H1 (cell line): Measurements from ENCODE around the gene SAA2. TPM values are rescaled to one million over a fixed set of nuclear protein-coding genes. Genes with fewer than 3 reads are reported as not detected.

Experiments
- CTCF ChIA-PET: fragments of 300-600 bp; sonication (Branson Sonifier 250); formaldehyde crosslinking; loops from one replicate; lab custom pipeline; 2021; ENCODE audit not compliant: partially characterized antibody; lab: Charles Lee
- POLR2A ChIA-PET: fragments of 300-600 bp; sonication (Branson Sonifier 250); formaldehyde crosslinking; loops from one replicate; lab custom pipeline; 2021; ENCODE audit warnings: inconsistent platforms; ENCODE audit not compliant: partially characterized antibody; lab: Charles Lee
- DNase-seq, 2 experiments: peaks; one replicate each; pipeline versions ENCODE4 v3.0.0 to v3.0.0-alpha.2; 2010 to 2022; ENCODE audit warnings: low spot score in 2 of 2, low read depth in 1 of 2, mixed read lengths in 1 of 2
- FAIRE-seq: peaks from 2 replicates; lab custom pipeline; 2011; peaks lifted over from hg19 to GRCh38; lab: Jason Lieb, UNC
- H2AFZ ChIP-seq: 2 replicates; pipeline ENCODE4 v1.8.1; 2012; ENCODE audit warnings: low read length, inconsistent platforms
- H2AK5ac ChIP-seq: 2 replicates; pipeline ENCODE4 v1.6.1; 2013; ENCODE audit warnings: low read depth, low read length
- H2BK120ac ChIP-seq: replicated peaks from 2 replicates; pipeline ENCODE3; 2013; ENCODE audit warnings: low read depth, low read length, inconsistent platforms
- H2BK12ac ChIP-seq: 2 replicates; pipeline ENCODE4 v1.6.1; 2013; ENCODE audit warnings: low read depth, low read length
- H2BK15ac ChIP-seq: 2 replicates; pipeline ENCODE4 v1.6.1; 2013; ENCODE audit warnings: low read length
- H2BK20ac ChIP-seq: 2 replicates; pipeline ENCODE4 v1.6.1; 2013; ENCODE audit warnings: low read length
- H2BK5ac ChIP-seq: 2 replicates; pipeline ENCODE4 v1.6.1; 2013; ENCODE audit warnings: low read depth, low read length
- H3K14ac ChIP-seq: 2 replicates; pipeline ENCODE4 v1.6.1; 2013; ENCODE audit warnings: inconsistent platforms; ENCODE audit not compliant: insufficient read length
- H3K18ac ChIP-seq: 2 replicates; pipeline ENCODE4 v1.6.1; 2013; ENCODE audit warnings: low read length; ENCODE audit errors: extremely low read depth
- H3K23ac ChIP-seq: 2 replicates; pipeline ENCODE4 v1.6.1; 2013; ENCODE audit warnings: inconsistent platforms; ENCODE audit not compliant: insufficient read length
- H3K23me2 ChIP-seq: 2 replicates; pipeline ENCODE4 v1.6.1; 2013; ENCODE audit warnings: low read depth, low read length
- H3K27ac ChIP-seq: 2 replicates; pipeline ENCODE4 v1.6.1; 2011; ENCODE audit warnings: low read depth, low read length, inconsistent platforms
- H3K27me3 ChIP-seq, 4 experiments: replicated peaks in 1 of 4; 1 replicate in 1 of 4; 2 replicates in 3 of 4; pipeline versions ENCODE4 v1.6.1 to v1.8.1; 2011 to 2013; ENCODE audit warnings: low read length in 3 of 4, mild to moderate bottlenecking in 3 of 4, inconsistent platforms in 2 of 4, mixed read lengths in 2 of 4, moderate library complexity in 1 of 4; ENCODE audit not compliant: control insufficient read depth in 3 of 4, insufficient read depth in 3 of 4; ENCODE audit errors: extremely low read depth in 1 of 4
- H3K36me3 ChIP-seq, 4 experiments: 2 replicates each; pipeline versions ENCODE4 v1.6.1 to v1.8.1; 2011 to 2013; ENCODE audit warnings: mild to moderate bottlenecking in 4 of 4, low read length in 3 of 4, moderate library complexity in 2 of 4, control low read depth in 1 of 4, inconsistent platforms in 1 of 4; ENCODE audit not compliant: insufficient read depth in 4 of 4, control insufficient read depth in 2 of 4
- H3K4ac ChIP-seq: replicated peaks from 2 replicates; pipeline ENCODE3; 2013; ENCODE audit warnings: low read length, low read depth, mixed read lengths, inconsistent platforms; ENCODE audit not compliant: insufficient read length
- H3K4me1 ChIP-seq, 4 experiments: replicated peaks in 1 of 4; 1 replicate in 1 of 4; 2 replicates in 3 of 4; pipeline versions ENCODE4 v1.6.1 to v1.8.1; 2011 to 2013; ENCODE audit warnings: low read length in 3 of 4, inconsistent platforms in 2 of 4, mixed read lengths in 1 of 4; ENCODE audit not compliant: insufficient read depth in 4 of 4, control insufficient read depth in 3 of 4
- H3K4me2 ChIP-seq, 2 experiments: 2 replicates each; pipeline versions ENCODE4 v1.6.1 to v1.8.1; 2011 to 2013; ENCODE audit warnings: low read depth in 2 of 2, low read length in 2 of 2, control low read depth in 1 of 2, inconsistent platforms in 1 of 2, mild to moderate bottlenecking in 1 of 2; ENCODE audit not compliant: insufficient read depth in 1 of 2
- H3K4me3 ChIP-seq, 4 experiments: fragments of 200-600, 300-600 bp in 1 of 4; sonication (generic), shearing (Covaris generic), sonication (Bioruptor Twin) in 1 of 4; 2 replicates each; pipeline versions ENCODE4 v1.5.1 to v1.8.1; 2011 to 2016; ENCODE audit warnings: low read length in 4 of 4, low read depth in 3 of 4, control low read depth in 2 of 4, inconsistent platforms in 2 of 4, mild to moderate bottlenecking in 2 of 4, mixed read lengths in 1 of 4, moderate library complexity in 1 of 4; ENCODE audit not compliant: insufficient read depth in 2 of 4; ENCODE audit errors: extremely low read depth in 1 of 4
- H3K56ac ChIP-seq: replicated peaks from 2 replicates; pipeline ENCODE3; 2013; ENCODE audit warnings: low read depth, mild to moderate bottlenecking, mixed read lengths, low read length, inconsistent platforms; ENCODE audit not compliant: insufficient read length
- H3K79me1 ChIP-seq: 2 replicates; pipeline ENCODE4 v1.6.1; 2013; ENCODE audit warnings: low read depth, low read length, control low read depth
- H3K79me2 ChIP-seq, 2 experiments: 2 replicates each; pipeline versions ENCODE4 v1.6.1 to v1.8.1; 2012 to 2013; ENCODE audit warnings: low read length in 2 of 2, mild to moderate bottlenecking in 2 of 2, inconsistent platforms in 1 of 2; ENCODE audit not compliant: insufficient read depth in 2 of 2, control insufficient read depth in 1 of 2
- H3K9ac ChIP-seq, 4 experiments: replicated peaks in 1 of 4; 1 replicate in 1 of 4; 2 replicates in 3 of 4; pipeline versions ENCODE4 v1.6.1 to v1.8.1; 2011 to 2013; ENCODE audit warnings: low read depth in 3 of 4, low read length in 3 of 4, control low read depth in 2 of 4, mild to moderate bottlenecking in 2 of 4, moderate library complexity in 2 of 4, inconsistent platforms in 1 of 4; ENCODE audit errors: extremely low read depth in 1 of 4
- H3K9me3 ChIP-seq, 2 experiments: 2 replicates each; pipeline versions ENCODE4 v1.6.1 to v1.8.1; 2012 to 2013; ENCODE audit warnings: mild to moderate bottlenecking in 2 of 2, moderate library complexity in 2 of 2, control low read depth in 1 of 2, inconsistent platforms in 1 of 2, low read depth in 1 of 2, low read length in 1 of 2, mixed read lengths in 1 of 2; ENCODE audit not compliant: insufficient read depth in 2 of 2
- H4K20me1 ChIP-seq, 2 experiments: replicated peaks in 1 of 2; 2 replicates each; pipeline versions ENCODE3 to v1.8.1; 2011 to 2013; ENCODE audit warnings: inconsistent platforms in 2 of 2, low read length in 2 of 2, mild to moderate bottlenecking in 1 of 2; ENCODE audit not compliant: insufficient read depth in 2 of 2, control insufficient read depth in 1 of 2
- H4K5ac ChIP-seq: 2 replicates; pipeline ENCODE4 v1.6.1; 2013; ENCODE audit warnings: low read length, low read depth, mixed read lengths, inconsistent platforms; ENCODE audit not compliant: insufficient read length
- H4K8ac ChIP-seq: 2 replicates; pipeline ENCODE4 v1.8.0; 2013; ENCODE audit warnings: mild to moderate bottlenecking, moderate library complexity, low read length, inconsistent platforms; ENCODE audit not compliant: insufficient read depth; ENCODE audit errors: extremely low read depth
- H4K91ac ChIP-seq: replicated peaks from 2 replicates; pipeline ENCODE3; 2013; ENCODE audit warnings: low read length, mixed read lengths, inconsistent platforms; ENCODE audit not compliant: insufficient read length
- BACH1 ChIP-seq: IDR thresholded peaks from 2 replicates; pipeline ENCODE4 v1.6.1; 2012; ENCODE audit warnings: low read length, improper control_type of control experiment
- EP300 ChIP-seq, 2 experiments: IDR thresholded peaks; 1 replicate in 1 of 2; 2 replicates in 1 of 2; pipeline ENCODE4 v1.6.1; 2011 to 2012; ENCODE audit warnings: low read depth in 2 of 2, low read length in 2 of 2, mild to moderate bottlenecking in 2 of 2, borderline replicate concordance in 1 of 2, inconsistent platforms in 1 of 2, moderate library complexity in 1 of 2
- WGBS, 2 experiments: shearing (Covaris generic) in 1 of 2; methylation state at CpG; one replicate each; pipeline versions ENCODE4 v1.1.6 to v1.1.7; 2013 to 2015; ENCODE audit warnings: low lambda C conversion rate in 2 of 2, mixed read lengths in 2 of 2, inconsistent platforms in 1 of 2, low coverage in 1 of 2, missing lambda C conversion rate in 1 of 2; ENCODE audit not compliant: insufficient replicate concordance in 2 of 2, insufficient coverage in 1 of 2, insufficient read length in 1 of 2; ENCODE audit errors: extremely low coverage in 1 of 2, missing lambda C conversion rate in 1 of 2; 5-methylcytosine and 5-hydroxymethylcytosine counted together
- polyA plus RNA-seq, 7 experiments: library from polyadenylated mRNA; depleted of rRNA in 3 of 7; stranded (reverse) in 5 of 7; unstranded in 2 of 7; fragments of >200 nt in 5 of 7; fragments of 200-250 nt in 2 of 7; gene quantifications; 1 replicate in 5 of 7; 2 replicates in 1 of 7; 4 replicates in 1 of 7; pipeline versions ENCODE4 v1.2.1 to v1.2.3, GENCODE V29; 2011 to 2013; ENCODE audit warnings: missing spikeins in 2 of 7, mixed read lengths in 2 of 7
- total RNA-seq: library from RNA; stranded (reverse); fragmentation: NEBNext Ultra II Directional; extraction: Animal tissue kit (Norgen Biotek cat#: 25700); gene quantifications from 2 replicates; pipeline ENCODE4 v1.2.1, GENCODE V29; 2021

SAA2 gene
- total and polyA plus RNA-seq, 2 of the 8 experiments (the other 6 are each of a cell fraction or from before 2014, with no cell fraction given) = not detected

DNA sequence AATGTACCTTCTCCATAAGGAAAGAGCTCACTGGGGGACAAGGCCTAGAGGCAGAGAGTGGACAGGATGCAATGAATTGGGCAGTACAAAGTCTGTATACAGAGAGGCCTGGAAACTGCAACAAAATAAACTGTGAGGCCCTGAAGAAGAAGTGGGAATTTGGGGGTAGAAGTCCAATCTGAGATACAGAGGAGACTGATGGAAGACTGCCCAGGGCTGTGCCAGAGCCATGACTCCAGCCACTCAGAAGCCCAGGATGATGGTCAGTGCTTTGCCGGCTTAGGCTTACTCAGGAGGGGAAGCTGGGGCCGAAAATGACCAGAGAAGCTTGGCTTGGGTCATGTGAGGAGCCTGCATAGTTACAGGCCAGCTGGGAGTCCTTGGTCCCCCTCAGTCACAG lies 17.6 kb downstream of the SAA2 start:
- Histone ChIP-seq H3K79me1 (no peaks in the 10 kb centered on the region), H2BK5ac (no peak overlapping the region), H2AK5ac (no peak overlapping the region), H3K18ac (no peak overlapping the region), H4K20me1 (no peaks in the 10 kb centered on the region), H3K4ac (no peak overlapping the region), H3K4me3 (no peak overlapping the region), H3K23me2 (no peaks in the 10 kb centered on the region), H2BK15ac (no peak overlapping the region), H3K23ac (no peak overlapping the region), H3K4me1 (no peaks in the 10 kb centered on the region), H3K9ac (no peak overlapping the region), H3K27ac (no peak overlapping the region), H3K56ac (no peak overlapping the region), H3K27me3 (no peaks in the 10 kb centered on the region), H2BK120ac (no peak overlapping the region), H3K9me3 (no peaks in the 10 kb centered on the region), H3K14ac (no peak overlapping the region), H3K4me2 (no peak overlapping the region), H4K8ac (no peak overlapping the region), H4K5ac (no peak overlapping the region), H3K79me2 (no peaks in the 10 kb centered on the region), H2BK12ac (no peak overlapping the region), H4K91ac (no peak overlapping the region), H2BK20ac (no peak overlapping the region), H2AFZ (no peak overlapping the region), H3K36me3 (no peaks in the 10 kb centered on the region)
- WGBS, 2 experiments = 76% methylated on average over 2 of the region's 2 CpGs; no CpG with 5 or more reads in 1 of the 2 experiments
- TF ChIP-seq EP300 (IDR thresholded peaks at IDR 0.05; ENCODE audit: borderline replicate concordance in 1 of 2, low read depth in 2 of 2, low read length in 2 of 2) = no peak
- TF ChIP-seq BACH1 = no peak
- FAIRE-seq (no peak), DNase-seq (no peak)
- CTCF ChIA-PET = interaction anchor here (0.8 to 2.1 kb wide), 8 partner anchors 11 to 60 kb away, joined by 3 to 13 read pairs (median 3); no protein-coding TSS in a partner anchor
- POLR2A ChIA-PET = no interaction called here
